Thoracic aorta (tissue), 2 donors: ENCODE results near the gene OR4K15. TPM values are rescaled to one million over a fixed set of nuclear protein-coding genes. Genes with fewer than 3 reads are reported as not detected.

Experiments
- ATAC-seq: fragments of 150-250 bp; one replicate; pipeline ENCODE4 v1.8.0; 2017; ENCODE audit warnings: low read depth; ENCODE audit not compliant: insufficient number of reproducible peaks, low FRiP score
- DNase-seq: peaks from one replicate; pipeline ENCODE4 v3.0.0-alpha.2; 2020; ENCODE audit warnings: low spot score
- H3K27ac ChIP-seq, 2 donors: fragments of 200-600 bp; sonication (generic); 1 replicate in 1 of 2; 2 replicates in 1 of 2; pipeline ENCODE4 v1.5.1; 2016; ENCODE audit warnings: mild to moderate bottlenecking in 2 of 2, moderate library complexity in 2 of 2
- H3K27me3 ChIP-seq: fragments of 200-600 bp; sonication (generic); replicated peaks from 2 replicates; pipeline ENCODE4 v1.6.0; 2016; ENCODE audit warnings: mild to moderate bottlenecking; ENCODE audit not compliant: insufficient read depth
- H3K36me3 ChIP-seq: fragments of 200-600 bp; sonication (generic); one replicate; pipeline ENCODE4 v1.5.1; 2016
- H3K4me1 ChIP-seq, 2 donors: fragments of 200-600 bp; sonication (generic); 1 replicate in 1 of 2; 2 replicates in 1 of 2; pipeline versions ENCODE4 v1.5.1 to v1.6.0; 2016; ENCODE audit warnings: low read depth in 2 of 2, mild to moderate bottlenecking in 1 of 2; ENCODE audit not compliant: control insufficient read depth in 1 of 2
- H3K4me3 ChIP-seq: fragments of 200-600 bp; sonication (generic); 2 replicates; pipeline ENCODE4 v1.5.1; 2016; ENCODE audit warnings: mild to moderate bottlenecking
- H3K9me3 ChIP-seq: fragments of 200-600 bp; sonication (generic); 2 replicates; pipeline ENCODE4 v1.5.1; 2016
- CTCF ChIP-seq: fragments of 200-600 bp; sonication (generic); IDR thresholded peaks from one replicate; pipeline ENCODE4 v1.5.1; 2019; ENCODE audit warnings: antibody characterized with exemption
- total RNA-seq, 2 donors: library from RNA; depleted of rRNA; stranded (reverse); fragments of >200 nt; gene quantifications; one replicate each; pipeline versions ENCODE4 v1.1.0 to v1.2.3, GENCODE V29; 2016

OR4K15 gene
- total RNA-seq, 2 donors from 2014 or later: not detected

GRCh38 chr14:20019257-20019865, 44.0 kb downstream of the OR4K15 start, which contains the start of gene OR4K14:
Gene OR4K14 (minus strand): TSS chr14:20019307. CDS start chr14:20015193, 4,114 bp downstream.
- Histone ChIP-seq H3K9me3 (no peaks in the 10 kb centered on the region), H3K27ac (no peak within 1 kb of the TSS), H3K27me3 (no peaks in the 10 kb centered on the region), H3K4me1 (no peaks in the 10 kb centered on the region), H3K4me3 (no peak within 1 kb of the TSS), H3K36me3 (no peaks in the 10 kb centered on the region)
- no peak for ATAC-seq
- DNase-seq: no peak
- TF ChIP-seq CTCF: no peak

Other genes with a start within 250 kb of the OR4K15 start
- gene OR4Q3, start 232.0 kb upstream of the OR4K15 start, total RNA-seq: not detected
- not detected for gene OR4M1, start 202.1 kb upstream of the OR4K15 start, total RNA-seq
- not detected for gene OR4N2, start 171.8 kb upstream of the OR4K15 start, total RNA-seq
- not detected for gene OR4K2, start 100.4 kb upstream of the OR4K15 start, total RNA-seq
- gene OR4K5, start 55.0 kb upstream of the OR4K15 start, total RNA-seq: not detected
- not detected for gene OR4K1, start 44.7 kb upstream of the OR4K15 start, total RNA-seq
- not detected for gene OR4Q2, start 26.6 kb downstream of the OR4K15 start, total RNA-seq
- gene OR4K14, start 43.7 kb downstream of the OR4K15 start, total RNA-seq: not detected
- not detected for gene OR4K13, start 60.4 kb downstream of the OR4K15 start, total RNA-seq
- not detected for gene OR4L1, start 84.5 kb downstream of the OR4K15 start, total RNA-seq
- not detected for gene OR4K17, start 135.1 kb downstream of the OR4K15 start, total RNA-seq
- not detected for gene OR4N5, start 163.2 kb downstream of the OR4K15 start, total RNA-seq
- gene OR11G2, start 215.3 kb downstream of the OR4K15 start, total RNA-seq: not detected
- not detected for gene OR11H6, start 248.1 kb downstream of the OR4K15 start, total RNA-seq